Measurements from ENCODE around the gene HOXC10. TPM values are rescaled to one million over a fixed set of nuclear protein-coding genes. Genes with fewer than 3 reads are reported as not detected.

HOXC10 gene
- total RNA-seq, 1 experiment from 2014 or later: 3.8 TPM

- no peaks in the 10 kb centered on the region for H3K79me2 ChIP-seq (ENCODE audit: insufficient read depth, low read length)
- intact Hi-C loops (cut with micrococcal nuclease): no loop called here
- no peak for TF ChIP-seq RAD21 (IDR thresholded peaks at IDR 0.05; ENCODE audit: low read depth)
- TF ChIP-seq CTCF (IDR thresholded peaks at IDR 0.05 in 2 of 3, conservative IDR thresholded peaks at IDR 0.05 in 1 of 3; ENCODE audit: borderline replicate concordance in 1 of 3, insufficient read depth in 1 of 3, low read depth in 2 of 3, low read length in 2 of 3): no peak
- TF ChIP-seq ZFX (IDR thresholded peaks at IDR 0.05): no peak
- TF ChIP-seq, protein P1, sequence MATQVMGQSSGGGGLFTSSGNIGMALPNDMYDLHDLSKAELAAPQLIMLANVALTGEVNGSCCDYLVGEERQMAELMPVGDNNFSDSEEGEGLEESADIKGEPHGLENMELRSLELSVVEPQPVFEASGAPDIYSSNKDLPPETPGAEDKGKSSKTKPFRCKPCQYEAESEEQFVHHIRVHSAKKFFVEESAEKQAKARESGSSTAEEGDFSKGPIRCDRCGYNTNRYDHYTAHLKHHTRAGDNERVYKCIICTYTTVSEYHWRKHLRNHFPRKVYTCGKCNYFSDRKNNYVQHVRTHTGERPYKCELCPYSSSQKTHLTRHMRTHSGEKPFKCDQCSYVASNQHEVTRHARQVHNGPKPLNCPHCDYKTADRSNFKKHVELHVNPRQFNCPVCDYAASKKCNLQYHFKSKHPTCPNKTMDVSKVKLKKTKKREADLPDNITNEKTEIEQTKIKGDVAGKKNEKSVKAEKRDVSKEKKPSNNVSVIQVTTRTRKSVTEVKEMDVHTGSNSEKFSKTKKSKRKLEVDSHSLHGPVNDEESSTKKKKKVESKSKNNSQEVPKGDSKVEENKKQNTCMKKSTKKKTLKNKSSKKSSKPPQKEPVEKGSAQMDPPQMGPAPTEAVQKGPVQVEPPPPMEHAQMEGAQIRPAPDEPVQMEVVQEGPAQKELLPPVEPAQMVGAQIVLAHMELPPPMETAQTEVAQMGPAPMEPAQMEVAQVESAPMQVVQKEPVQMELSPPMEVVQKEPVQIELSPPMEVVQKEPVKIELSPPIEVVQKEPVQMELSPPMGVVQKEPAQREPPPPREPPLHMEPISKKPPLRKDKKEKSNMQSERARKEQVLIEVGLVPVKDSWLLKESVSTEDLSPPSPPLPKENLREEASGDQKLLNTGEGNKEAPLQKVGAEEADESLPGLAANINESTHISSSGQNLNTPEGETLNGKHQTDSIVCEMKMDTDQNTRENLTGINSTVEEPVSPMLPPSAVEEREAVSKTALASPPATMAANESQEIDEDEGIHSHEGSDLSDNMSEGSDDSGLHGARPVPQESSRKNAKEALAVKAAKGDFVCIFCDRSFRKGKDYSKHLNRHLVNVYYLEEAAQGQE (IDR thresholded peaks at IDR 0.05; ENCODE audit: low read depth): no peak
- no peak for TF ChIP-seq CBX3 (IDR thresholded peaks at IDR 0.05; ENCODE audit: low read depth)
- no peak for TF ChIP-seq CEBPB (IDR thresholded peaks at IDR 0.05; ENCODE audit: low read depth)
- TF ChIP-seq ZNF274 (IDR thresholded peaks at IDR 0.05; ENCODE audit: low read depth, low read length): no peak
- no peak for TF ChIP-seq EZH2phosphoT487 (IDR thresholded peaks at IDR 0.05; ENCODE audit: borderline replicate concordance)
- no peak for TF ChIP-seq SP1 (IDR thresholded peaks at IDR 0.05; ENCODE audit: low read depth)
- no peak for TF ChIP-seq EGR1 (IDR thresholded peaks at IDR 0.05; ENCODE audit: low read depth)
- TF ChIP-seq EZH2 (IDR thresholded peaks at IDR 0.05): no peak
- no peak for TF ChIP-seq FOSL1 (IDR thresholded peaks at IDR 0.05; ENCODE audit: low read depth)
- TF ChIP-seq TCF7L2 (IDR thresholded peaks at IDR 0.05; ENCODE audit: borderline replicate concordance, extremely low read depth, insufficient read depth, insufficient read length): no peak
- no peak for TF ChIP-seq JUND (IDR thresholded peaks at IDR 0.05)
- TF ChIP-seq SRF (IDR thresholded peaks at IDR 0.05; ENCODE audit: low read depth): no peak
- RAD21 ChIA-PET (ENCODE audit: low non-redundant PET in 1 of 2, low total read pairs in 2 of 2, uncharacterized antibody in 2 of 2, unreplicated experiment in 2 of 2): no interaction called here
- ATAC-seq: no peak
- no peaks in the 10 kb centered on the region for H3K27me3 ChIP-seq (ENCODE audit: insufficient read depth, low read length)
- no peaks in the 10 kb centered on the region for H3K9me2 ChIP-seq (ENCODE audit: insufficient read depth)
- CTCF ChIA-PET: no interaction called here
- H3K9me3 ChIP-seq (ENCODE audit: control insufficient read depth in 1 of 2, insufficient read depth in 1 of 2, low read depth in 1 of 2, low read length in 2 of 2): no peaks in the 10 kb centered on the region
- no peak overlapping the region for H3K9ac ChIP-seq (ENCODE audit: low read length)
- no peak overlapping the region for H3K4me2 ChIP-seq (ENCODE audit: low read length)
- no peak overlapping the region for H2AFZ ChIP-seq (ENCODE audit: low read depth, low read length, poor library complexity, severe bottlenecking)
- H4K20me1 ChIP-seq (ENCODE audit: insufficient read depth): no peaks in the 10 kb centered on the region
- no TSS peak for BruUV-seq (replicated peaks)
- POLR2A ChIA-PET: no interaction called here
- H3K4me3 ChIP-seq (replicated peaks in 1 of 2; ENCODE audit: low read depth in 1 of 2, low read length in 2 of 2): no peak overlapping the region
- H3K36me3 ChIP-seq (ENCODE audit: control insufficient read depth in 1 of 2, insufficient read depth in 2 of 2, low read length in 2 of 2): no peaks in the 10 kb centered on the region
- no peak for DNase-seq (ENCODE audit: low read depth, low spot score)
- H3K4me1 ChIP-seq (ENCODE audit: control insufficient read depth in 1 of 2, insufficient read depth in 2 of 2, low read length in 2 of 2): peaks cover 12 to 15% of the 10 kb centered on the region in 2 experiments
- no peak overlapping the region; the same call in 1 of the 2 replicates for H3K27ac ChIP-seq (ENCODE audit: low read depth, low read length)
Measured at GRCh38 chr12:53955036-53955775, 29.7 kb upstream of the HOXC10 start.
